Measurements from ENCODE around the gene HELZ2. TPM values are rescaled to one million over a fixed set of nuclear protein-coding genes. Genes with fewer than 3 reads are reported as not detected.

Gene HELZ2
- total and polyA plus RNA-seq, 2 donors (not counting 1 experiment from before 2014, with no cell fraction given): 3.3 to 47.6 TPM

- Histone ChIP-seq H3K4me2 (ENCODE audit: extremely low read depth, insufficient read depth, low read length) (no peak overlapping the region), H3K36me3 (ENCODE audit: control insufficient read depth, insufficient read depth, low read length) (peaks cover 2% of the 10 kb centered on the region), H4K20me1 (ENCODE audit: control insufficient read depth, extremely low read depth, insufficient read depth, low read length) (no peaks in the 10 kb centered on the region), H3K79me2 (ENCODE audit: control insufficient read depth, insufficient read depth, low read length) (peaks cover 15% of the 10 kb centered on the region), H3K9ac (ENCODE audit: insufficient read depth, low read length) (no peak overlapping the region), H3K9me3 (ENCODE audit: control insufficient read depth, insufficient read depth, low read depth, low read length) (no peaks in the 10 kb centered on the region), H3K4me3 (replicated peaks in 1 of 4; ENCODE audit: control extremely low read depth in 1 of 4, insufficient read depth in 1 of 4, low read depth in 3 of 4, low read length in 4 of 4) (no peak overlapping the region), H2AFZ (ENCODE audit: low read length) (no peak overlapping the region), H3K4me1 (ENCODE audit: control insufficient read depth, extremely low read depth, insufficient read depth, low read length) (no peaks in the 10 kb centered on the region), H3K27ac (ENCODE audit: insufficient read depth, low read length) (no peak overlapping the region), H3K27me3 (ENCODE audit: control insufficient read depth, insufficient read depth, low read length) (no peaks in the 10 kb centered on the region)
- TF ChIP-seq EZH2 (IDR thresholded peaks at IDR 0.05; ENCODE audit: low read length, missing control alignments) (no peak), CTCF (conservative IDR thresholded peaks at IDR 0.05 in 1 of 2, IDR thresholded peaks at IDR 0.05 in 1 of 2; ENCODE audit: low read depth in 1 of 2, low read length in 2 of 2) (no peak)
- no peak for DNase-seq (ENCODE audit: low read depth in 2 of 2)
These were observed 37.6 kb upstream of the HELZ2 start for GRCh38 chr20:63611646-63612045.

- Histone ChIP-seq H3K4me3 (replicated peaks in 1 of 4; ENCODE audit: control extremely low read depth in 1 of 4, insufficient read depth in 1 of 4, low read depth in 3 of 4, low read length in 4 of 4) (no peak overlapping the region), H3K9ac (ENCODE audit: insufficient read depth, low read length) (no peak overlapping the region), H2AFZ (ENCODE audit: low read length) (no peak overlapping the region), H3K4me2 (ENCODE audit: extremely low read depth, insufficient read depth, low read length) (no peak overlapping the region), H3K79me2 (ENCODE audit: control insufficient read depth, insufficient read depth, low read length) (peaks cover 15% of the 10 kb centered on the region), H3K27me3 (ENCODE audit: control insufficient read depth, insufficient read depth, low read length) (no peaks in the 10 kb centered on the region), H3K36me3 (ENCODE audit: control insufficient read depth, insufficient read depth, low read length) (peaks cover 2% of the 10 kb centered on the region), H3K4me1 (ENCODE audit: control insufficient read depth, extremely low read depth, insufficient read depth, low read length) (no peaks in the 10 kb centered on the region), H3K9me3 (ENCODE audit: control insufficient read depth, insufficient read depth, low read depth, low read length) (no peaks in the 10 kb centered on the region), H3K27ac (ENCODE audit: insufficient read depth, low read length) (no peak overlapping the region), H4K20me1 (ENCODE audit: control insufficient read depth, extremely low read depth, insufficient read depth, low read length) (no peaks in the 10 kb centered on the region)
- no peak for DNase-seq (ENCODE audit: low read depth in 2 of 2)
- no peak for TF ChIP-seq EZH2 (IDR thresholded peaks at IDR 0.05; ENCODE audit: low read length, missing control alignments)
- TF ChIP-seq CTCF (conservative IDR thresholded peaks at IDR 0.05 in 1 of 2, IDR thresholded peaks at IDR 0.05 in 1 of 2; ENCODE audit: low read depth in 1 of 2, low read length in 2 of 2): no peak
These were observed 36.8 kb upstream of the HELZ2 start for GRCh38 chr20:63610581-63611435.

DNA sequence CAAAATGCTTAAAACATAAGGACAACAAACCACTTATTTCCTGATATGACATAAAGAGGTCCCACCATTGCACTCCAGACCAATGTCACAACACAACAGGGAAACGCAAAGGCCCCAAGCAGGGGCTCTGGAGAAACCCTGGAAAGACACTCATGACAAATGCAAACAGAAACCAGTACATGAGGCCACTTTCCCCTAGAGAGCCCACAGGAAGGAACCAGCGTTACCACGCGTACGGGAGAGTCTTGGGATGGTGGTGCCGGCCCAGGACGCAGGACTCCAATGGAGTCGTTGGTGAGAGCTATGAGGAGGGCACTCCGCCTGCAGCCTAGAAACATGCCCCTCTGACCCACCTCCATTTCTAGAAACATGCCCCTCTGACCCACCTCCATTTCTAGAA is 32.6 kb upstream of the HELZ2 start:
- Histone ChIP-seq H3K9ac (ENCODE audit: insufficient read depth, low read length) (no peak overlapping the region), H3K79me2 (ENCODE audit: control insufficient read depth, insufficient read depth, low read length) (peaks cover 3% of the 10 kb centered on the region), H3K4me3 (replicated peaks in 1 of 4; ENCODE audit: control extremely low read depth in 1 of 4, insufficient read depth in 1 of 4, low read depth in 3 of 4, low read length in 4 of 4) (no peak overlapping the region), H3K27ac (ENCODE audit: insufficient read depth, low read length) (no peak overlapping the region), H3K4me1 (ENCODE audit: control insufficient read depth, extremely low read depth, insufficient read depth, low read length) (no peaks in the 10 kb centered on the region), H4K20me1 (ENCODE audit: control insufficient read depth, extremely low read depth, insufficient read depth, low read length) (no peaks in the 10 kb centered on the region), H3K9me3 (ENCODE audit: control insufficient read depth, insufficient read depth, low read depth, low read length) (no peaks in the 10 kb centered on the region), H3K27me3 (ENCODE audit: control insufficient read depth, insufficient read depth, low read length) (no peaks in the 10 kb centered on the region), H3K36me3 (ENCODE audit: control insufficient read depth, insufficient read depth, low read length) (peaks cover 9% of the 10 kb centered on the region), H3K4me2 (ENCODE audit: extremely low read depth, insufficient read depth, low read length) (no peak overlapping the region), H2AFZ (ENCODE audit: low read length) (no peak overlapping the region)
- no peak for DNase-seq (ENCODE audit: low read depth in 2 of 2)
- TF ChIP-seq CTCF (conservative IDR thresholded peaks at IDR 0.05 in 1 of 2, IDR thresholded peaks at IDR 0.05 in 1 of 2; ENCODE audit: low read depth in 1 of 2, low read length in 2 of 2) (no peak), EZH2 (IDR thresholded peaks at IDR 0.05; ENCODE audit: low read length, missing control alignments) (no peak)

All from fibroblast of lung (primary cell).